ENCODE data around the gene FOXO1. TPM values are rescaled to one million over a fixed set of nuclear protein-coding genes. Genes with fewer than 3 reads are reported as not detected.

Gene FOXO1
- total and polyA plus RNA-seq, 9 of the 15 experiments (the other 6 are each of a cell fraction or from before 2014, with no cell fraction given), result 0.04 to 0.73 (median 0.20) TPM

DNA sequence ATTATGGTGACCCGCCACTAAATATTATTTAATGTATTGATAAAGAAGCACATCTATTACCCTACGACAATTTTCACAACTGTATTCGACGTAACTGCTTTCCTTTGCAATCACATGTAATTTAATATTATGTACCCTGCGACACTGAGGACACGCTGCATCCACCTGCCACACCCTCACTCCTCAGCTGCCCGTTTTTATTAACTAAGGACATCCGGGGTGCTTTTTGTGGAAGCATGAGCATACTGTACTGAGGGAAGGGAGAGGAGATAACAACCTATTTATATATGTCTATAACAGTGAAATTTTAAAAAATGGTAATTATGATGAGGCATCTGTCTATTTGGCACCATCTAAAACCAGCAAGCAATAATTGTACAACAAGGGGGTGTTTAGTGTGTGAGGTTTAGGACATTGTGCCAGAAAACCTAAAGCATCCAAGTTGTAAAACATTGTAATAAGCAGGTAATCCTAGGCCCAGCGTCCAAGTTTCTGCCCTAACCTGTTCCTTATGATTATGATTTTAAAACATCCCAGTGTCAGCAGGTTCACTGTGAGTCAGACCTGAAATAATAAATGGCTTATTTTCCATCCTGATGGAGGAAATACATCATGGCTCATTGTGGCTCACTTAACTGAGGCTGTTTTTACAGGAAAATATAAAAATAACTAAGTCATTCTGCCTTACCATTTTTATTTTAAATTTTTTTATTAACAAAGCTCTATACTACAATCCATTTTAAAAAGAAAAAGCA is 56.3 kb downstream of the FOXO1 start (continued):
- TF ChIP-seq MBD2 (IDR thresholded peaks at IDR 0.05; ENCODE audit: borderline replicate concordance, low read depth), result no peak

DNA sequence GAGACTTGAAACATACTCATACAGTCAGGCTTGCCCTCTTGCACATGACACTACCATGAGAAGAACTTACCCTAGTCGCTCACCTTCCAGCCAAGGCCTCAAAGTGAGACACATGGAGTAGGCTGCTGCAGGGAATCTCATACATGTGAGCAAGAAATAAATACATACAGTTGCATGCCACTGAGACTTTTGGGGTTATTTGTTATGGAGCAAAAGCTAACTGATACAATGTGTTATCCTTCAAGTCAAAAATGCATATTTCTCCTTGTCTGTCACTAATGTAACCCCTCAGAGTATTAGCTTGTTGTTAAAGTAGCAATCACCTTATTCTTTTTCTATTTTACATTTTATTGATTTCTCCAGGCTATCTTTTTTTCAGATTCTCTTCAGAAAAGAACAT is 58.1 kb downstream of the FOXO1 start:
- CTCF ChIA-PET (ENCODE audit: low intra/inter-chr PET ratio), result no interaction called here
- intact Hi-C loops (cut with micrococcal nuclease) (no loop called here), in situ Hi-C loops (cut with MboI) (no loop called here)
- Histone ChIP-seq H3K27me3 (ENCODE audit: control insufficient read depth in 2 of 2, insufficient read depth in 2 of 2, low read length in 2 of 2) (no peaks in the 10 kb centered on the region; a peak in 1 of 5 replicates), H3K4me1 (replicated peaks in 1 of 2; ENCODE audit: control insufficient read depth in 2 of 2, insufficient read depth in 2 of 2, low read length in 2 of 2) (no peaks in the 10 kb centered on the region), H3K79me2 (ENCODE audit: control insufficient read depth, insufficient read depth, low read length) (no peaks in the 10 kb centered on the region), H3K9me1 (ENCODE audit: control insufficient read depth, insufficient read depth, low read length) (no peaks in the 10 kb centered on the region), H2AFZ (ENCODE audit: low read depth, low read length) (no peak overlapping the region), H3K4me3 (no peak overlapping the region), H3K27ac (ENCODE audit: extremely low read depth, low read depth, low read length) (no peak overlapping the region), H3K4me2 (ENCODE audit: insufficient read depth, low read length) (no peak overlapping the region), H4K20me1 (replicated peaks; ENCODE audit: control insufficient read depth, insufficient read depth, low read length) (no peaks in the 10 kb centered on the region), H3K9me3 (replicated peaks; ENCODE audit: control insufficient read depth, insufficient read depth, low read depth, low read length) (no peaks in the 10 kb centered on the region), H3K9ac (ENCODE audit: insufficient read depth in 1 of 2, low read depth in 2 of 2, low read length in 2 of 2) (no peak overlapping the region), H3K36me3 (ENCODE audit: control insufficient read depth, insufficient read depth, low read length) (no peaks in the 10 kb centered on the region)
- 0% methylated on average over 1 of the region's 1 CpG for WGBS (ENCODE audit: insufficient coverage, low coverage, missing lambda C conversion rate)
- no peak for FAIRE-seq
- POLR2A ChIA-PET, result no interaction called here
- no TSS peak for BruUV-seq (replicated peaks)
- DNase-seq (ENCODE audit: extremely low read depth in 1 of 4, low spot score in 3 of 4), result no peak
- no peak for ATAC-seq
- TF ChIP-seq ELF1 (tag; IDR thresholded peaks at IDR 0.05) (no peak), MCM5 (IDR thresholded peaks at IDR 0.05; ENCODE audit: low read depth) (no peak), NFXL1 (CRISPR knock-in tag; IDR thresholded peaks at IDR 0.05) (no peak)
- TF ChIP-seq, protein P1, sequence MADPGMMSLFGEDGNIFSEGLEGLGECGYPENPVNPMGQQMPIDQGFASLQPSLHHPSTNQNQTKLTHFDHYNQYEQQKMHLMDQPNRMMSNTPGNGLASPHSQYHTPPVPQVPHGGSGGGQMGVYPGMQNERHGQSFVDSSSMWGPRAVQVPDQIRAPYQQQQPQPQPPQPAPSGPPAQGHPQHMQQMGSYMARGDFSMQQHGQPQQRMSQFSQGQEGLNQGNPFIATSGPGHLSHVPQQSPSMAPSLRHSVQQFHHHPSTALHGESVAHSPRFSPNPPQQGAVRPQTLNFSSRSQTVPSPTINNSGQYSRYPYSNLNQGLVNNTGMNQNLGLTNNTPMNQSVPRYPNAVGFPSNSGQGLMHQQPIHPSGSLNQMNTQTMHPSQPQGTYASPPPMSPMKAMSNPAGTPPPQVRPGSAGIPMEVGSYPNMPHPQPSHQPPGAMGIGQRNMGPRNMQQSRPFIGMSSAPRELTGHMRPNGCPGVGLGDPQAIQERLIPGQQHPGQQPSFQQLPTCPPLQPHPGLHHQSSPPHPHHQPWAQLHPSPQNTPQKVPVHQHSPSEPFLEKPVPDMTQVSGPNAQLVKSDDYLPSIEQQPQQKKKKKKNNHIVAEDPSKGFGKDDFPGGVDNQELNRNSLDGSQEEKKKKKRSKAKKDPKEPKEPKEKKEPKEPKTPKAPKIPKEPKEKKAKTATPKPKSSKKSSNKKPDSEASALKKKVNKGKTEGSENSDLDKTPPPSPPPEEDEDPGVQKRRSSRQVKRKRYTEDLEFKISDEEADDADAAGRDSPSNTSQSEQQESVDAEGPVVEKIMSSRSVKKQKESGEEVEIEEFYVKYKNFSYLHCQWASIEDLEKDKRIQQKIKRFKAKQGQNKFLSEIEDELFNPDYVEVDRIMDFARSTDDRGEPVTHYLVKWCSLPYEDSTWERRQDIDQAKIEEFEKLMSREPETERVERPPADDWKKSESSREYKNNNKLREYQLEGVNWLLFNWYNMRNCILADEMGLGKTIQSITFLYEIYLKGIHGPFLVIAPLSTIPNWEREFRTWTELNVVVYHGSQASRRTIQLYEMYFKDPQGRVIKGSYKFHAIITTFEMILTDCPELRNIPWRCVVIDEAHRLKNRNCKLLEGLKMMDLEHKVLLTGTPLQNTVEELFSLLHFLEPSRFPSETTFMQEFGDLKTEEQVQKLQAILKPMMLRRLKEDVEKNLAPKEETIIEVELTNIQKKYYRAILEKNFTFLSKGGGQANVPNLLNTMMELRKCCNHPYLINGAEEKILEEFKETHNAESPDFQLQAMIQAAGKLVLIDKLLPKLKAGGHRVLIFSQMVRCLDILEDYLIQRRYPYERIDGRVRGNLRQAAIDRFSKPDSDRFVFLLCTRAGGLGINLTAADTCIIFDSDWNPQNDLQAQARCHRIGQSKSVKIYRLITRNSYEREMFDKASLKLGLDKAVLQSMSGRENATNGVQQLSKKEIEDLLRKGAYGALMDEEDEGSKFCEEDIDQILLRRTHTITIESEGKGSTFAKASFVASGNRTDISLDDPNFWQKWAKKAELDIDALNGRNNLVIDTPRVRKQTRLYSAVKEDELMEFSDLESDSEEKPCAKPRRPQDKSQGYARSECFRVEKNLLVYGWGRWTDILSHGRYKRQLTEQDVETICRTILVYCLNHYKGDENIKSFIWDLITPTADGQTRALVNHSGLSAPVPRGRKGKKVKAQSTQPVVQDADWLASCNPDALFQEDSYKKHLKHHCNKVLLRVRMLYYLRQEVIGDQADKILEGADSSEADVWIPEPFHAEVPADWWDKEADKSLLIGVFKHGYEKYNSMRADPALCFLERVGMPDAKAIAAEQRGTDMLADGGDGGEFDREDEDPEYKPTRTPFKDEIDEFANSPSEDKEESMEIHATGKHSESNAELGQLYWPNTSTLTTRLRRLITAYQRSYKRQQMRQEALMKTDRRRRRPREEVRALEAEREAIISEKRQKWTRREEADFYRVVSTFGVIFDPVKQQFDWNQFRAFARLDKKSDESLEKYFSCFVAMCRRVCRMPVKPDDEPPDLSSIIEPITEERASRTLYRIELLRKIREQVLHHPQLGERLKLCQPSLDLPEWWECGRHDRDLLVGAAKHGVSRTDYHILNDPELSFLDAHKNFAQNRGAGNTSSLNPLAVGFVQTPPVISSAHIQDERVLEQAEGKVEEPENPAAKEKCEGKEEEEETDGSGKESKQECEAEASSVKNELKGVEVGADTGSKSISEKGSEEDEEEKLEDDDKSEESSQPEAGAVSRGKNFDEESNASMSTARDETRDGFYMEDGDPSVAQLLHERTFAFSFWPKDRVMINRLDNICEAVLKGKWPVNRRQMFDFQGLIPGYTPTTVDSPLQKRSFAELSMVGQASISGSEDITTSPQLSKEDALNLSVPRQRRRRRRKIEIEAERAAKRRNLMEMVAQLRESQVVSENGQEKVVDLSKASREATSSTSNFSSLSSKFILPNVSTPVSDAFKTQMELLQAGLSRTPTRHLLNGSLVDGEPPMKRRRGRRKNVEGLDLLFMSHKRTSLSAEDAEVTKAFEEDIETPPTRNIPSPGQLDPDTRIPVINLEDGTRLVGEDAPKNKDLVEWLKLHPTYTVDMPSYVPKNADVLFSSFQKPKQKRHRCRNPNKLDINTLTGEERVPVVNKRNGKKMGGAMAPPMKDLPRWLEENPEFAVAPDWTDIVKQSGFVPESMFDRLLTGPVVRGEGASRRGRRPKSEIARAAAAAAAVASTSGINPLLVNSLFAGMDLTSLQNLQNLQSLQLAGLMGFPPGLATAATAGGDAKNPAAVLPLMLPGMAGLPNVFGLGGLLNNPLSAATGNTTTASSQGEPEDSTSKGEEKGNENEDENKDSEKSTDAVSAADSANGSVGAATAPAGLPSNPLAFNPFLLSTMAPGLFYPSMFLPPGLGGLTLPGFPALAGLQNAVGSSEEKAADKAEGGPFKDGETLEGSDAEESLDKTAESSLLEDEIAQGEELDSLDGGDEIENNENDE (IDR thresholded peaks at IDR 0.05; ENCODE audit: low read depth, low read length), result no peak
- TF ChIP-seq, protein P2, sequence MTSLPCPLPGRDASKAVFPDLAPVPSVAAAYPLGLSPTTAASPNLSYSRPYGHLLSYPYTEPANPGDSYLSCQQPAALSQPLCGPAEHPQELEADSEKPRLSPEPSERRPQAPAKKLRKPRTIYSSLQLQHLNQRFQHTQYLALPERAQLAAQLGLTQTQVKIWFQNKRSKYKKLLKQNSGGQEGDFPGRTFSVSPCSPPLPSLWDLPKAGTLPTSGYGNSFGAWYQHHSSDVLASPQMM (CRISPR knock-in tag; IDR thresholded peaks at IDR 0.05), result no peak
- TF ChIP-seq, protein P3, sequence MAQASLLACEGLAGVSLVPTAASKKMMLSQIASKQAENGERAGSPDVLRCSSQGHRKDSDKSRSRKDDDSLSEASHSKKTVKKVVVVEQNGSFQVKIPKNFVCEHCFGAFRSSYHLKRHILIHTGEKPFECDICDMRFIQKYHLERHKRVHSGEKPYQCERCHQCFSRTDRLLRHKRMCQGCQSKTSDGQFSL (CRISPR knock-in tag; IDR thresholded peaks at IDR 0.05), result no peak
- TF ChIP-seq, protein P3 (tag; IDR thresholded peaks at IDR 0.05), result no peak
